HG02678 (cell line): Measurements from ENCODE around the gene TDRD6.

Experiments used
- ATAC-seq: cut with Tn5 transposase; IDR thresholded peaks from one replicate; pipeline ENCODE4 v1.9.1; 2021; ENCODE audit warnings: mild to moderate bottlenecking, moderate library complexity; ENCODE audit not compliant: unreplicated experiment

Gene TDRD6

GRCh38 chr6:46688117-46688965, 656 bp downstream of the TDRD6 start:
- no peak for ATAC-seq

- ATAC-seq = no peak
Observed at GRCh38 chr6:46688966-46689335, 1.3 kb downstream of the TDRD6 start.

GRCh38 chr6:46689657-46690056, 2.0 kb downstream of the TDRD6 start:
- ATAC-seq = no peak

DNA sequence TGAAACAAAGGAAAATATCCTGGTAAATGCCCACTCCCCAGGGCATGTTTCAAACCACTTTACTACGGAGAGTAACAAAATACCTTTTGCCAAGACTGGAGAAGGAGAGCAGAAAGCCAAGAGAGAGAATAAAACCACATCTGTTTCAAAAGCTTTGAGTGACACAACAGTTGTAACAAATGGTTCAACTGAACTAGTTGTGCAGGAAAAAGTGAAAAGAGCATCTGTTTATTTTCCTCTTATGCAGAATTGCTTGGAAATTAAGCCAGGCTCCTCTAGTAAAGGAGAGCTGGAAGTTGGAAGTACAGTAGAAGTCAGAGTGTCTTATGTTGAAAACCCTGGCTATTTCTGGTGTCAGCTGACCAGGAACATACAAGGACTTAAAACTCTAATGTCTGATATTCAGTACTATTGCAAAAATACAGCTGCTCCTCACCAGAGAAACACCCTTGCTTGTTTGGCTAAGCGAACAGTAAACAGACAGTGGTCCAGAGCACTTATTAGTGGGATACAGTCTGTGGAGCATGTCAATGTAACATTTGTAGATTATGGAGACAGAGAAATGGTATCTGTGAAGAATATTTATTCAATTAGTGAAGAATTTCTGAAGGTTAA, 2.6 kb downstream of the TDRD6 start:
- no peak for ATAC-seq

GRCh38 chr6:46690911-46691451, 3.3 kb downstream of the TDRD6 start:
- ATAC-seq = no peak

DNA sequence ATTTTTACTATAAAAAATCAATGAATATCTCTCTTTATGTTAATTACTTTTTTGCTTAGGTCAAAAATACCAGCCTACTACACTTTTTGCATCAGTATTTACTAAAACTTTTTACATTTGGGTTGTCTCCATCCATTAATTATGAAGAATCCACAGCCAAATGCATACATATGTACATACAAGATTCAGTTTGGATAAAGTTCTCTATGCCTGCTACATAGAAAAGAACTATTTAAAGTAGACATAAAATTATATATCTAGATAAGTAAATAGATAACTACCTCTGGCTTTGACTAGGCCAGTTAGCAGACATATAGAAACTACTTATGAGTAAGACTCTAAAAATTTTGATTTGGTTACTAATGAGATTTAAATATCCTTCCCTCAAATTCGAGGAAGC, 12.3 kb downstream of the TDRD6 start:
- no peak for ATAC-seq

DNA sequence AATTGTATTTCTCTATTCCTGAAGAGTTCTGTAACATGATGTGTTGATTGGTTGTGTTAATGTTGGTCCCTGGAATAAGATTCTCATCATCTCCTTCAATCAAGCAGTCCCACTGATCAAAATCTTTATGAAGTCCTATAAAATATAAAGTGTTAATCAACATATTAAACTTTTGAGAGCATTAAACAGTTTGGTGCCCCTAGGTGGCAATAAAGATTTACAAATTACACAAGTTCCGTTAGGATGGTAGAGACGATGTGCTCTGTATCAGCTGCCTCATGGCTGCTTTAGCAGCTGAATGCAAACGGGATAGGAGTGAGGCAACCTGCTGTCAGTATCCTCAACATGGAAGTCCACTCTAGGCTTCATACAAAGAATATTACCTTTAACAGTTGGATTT, 16.9 kb downstream of the TDRD6 start:
- ATAC-seq = no peak

DNA sequence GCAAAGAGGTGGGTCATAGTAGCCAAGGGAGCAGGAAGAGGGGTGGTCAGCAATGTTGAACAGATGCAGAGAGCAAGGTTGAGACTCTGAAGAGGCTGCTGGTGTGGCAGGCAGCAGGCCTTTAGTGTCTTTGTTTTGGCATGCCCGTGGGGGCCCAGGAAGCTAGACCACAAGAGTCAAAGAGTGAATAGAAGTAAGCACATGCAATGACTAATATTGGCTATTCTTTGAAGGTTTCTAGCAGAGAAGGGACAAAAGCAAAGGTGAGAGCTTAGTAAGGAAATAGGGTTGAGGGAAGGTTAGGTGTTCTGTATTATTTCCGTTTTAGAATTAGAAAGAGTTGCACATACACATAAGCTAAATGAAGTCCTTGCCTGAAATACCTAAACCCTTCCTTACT, 18.8 kb downstream of the TDRD6 start:
- ATAC-seq = no peak

GRCh38 chr6:46711491-46711890, 23.8 kb downstream of the TDRD6 start:
- ATAC-seq = no peak

- ATAC-seq = no peak
Observed at GRCh38 chr6:46715141-46715540, 27.5 kb downstream of the TDRD6 start.

DNA sequence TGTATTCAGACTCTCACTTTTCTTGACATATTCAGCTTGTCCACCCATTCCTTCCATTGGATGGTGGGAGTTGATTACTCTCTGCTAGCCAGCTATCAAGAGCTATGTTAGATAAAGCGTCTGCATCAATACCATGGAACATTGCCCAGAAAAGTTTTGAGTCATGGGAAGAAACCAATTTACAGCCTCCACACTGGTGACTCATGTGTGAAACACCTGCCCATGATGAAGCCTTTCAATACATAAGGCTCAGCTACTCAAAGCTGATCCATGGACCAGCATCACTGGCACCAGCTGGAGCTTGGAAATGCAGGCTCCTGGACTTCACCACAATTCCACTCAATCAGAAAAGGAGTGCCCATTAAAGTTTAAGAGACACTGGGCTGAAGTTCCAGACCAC, 31.4 kb downstream of the TDRD6 start:
- no peak for ATAC-seq

DNA sequence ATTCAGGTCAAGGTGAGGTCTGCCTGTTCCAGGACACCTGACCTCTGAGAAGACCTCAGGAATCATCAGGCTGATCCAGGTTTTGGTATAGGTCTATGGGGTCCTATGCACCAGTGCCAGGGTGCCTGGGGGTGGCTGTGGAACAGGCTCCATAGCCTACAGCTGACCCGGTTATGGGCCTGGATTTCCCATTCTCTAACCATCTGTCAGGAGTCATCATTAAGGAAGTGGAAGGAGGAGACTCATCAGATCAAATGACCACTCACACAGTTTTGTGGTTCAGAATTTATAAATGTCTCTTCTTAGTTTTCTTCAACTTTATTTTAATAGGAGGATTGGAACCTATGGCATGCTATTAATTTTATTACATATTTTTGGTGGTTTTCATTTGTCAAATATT, 32.7 kb downstream of the TDRD6 start:
- no peak for ATAC-seq

GRCh38 chr6:46729787-46730326, 42.2 kb downstream of the TDRD6 start:
- no peak for ATAC-seq

- no peak for ATAC-seq
Observed at GRCh38 chr6:46730921-46731461, 43.3 kb downstream of the TDRD6 start.

DNA sequence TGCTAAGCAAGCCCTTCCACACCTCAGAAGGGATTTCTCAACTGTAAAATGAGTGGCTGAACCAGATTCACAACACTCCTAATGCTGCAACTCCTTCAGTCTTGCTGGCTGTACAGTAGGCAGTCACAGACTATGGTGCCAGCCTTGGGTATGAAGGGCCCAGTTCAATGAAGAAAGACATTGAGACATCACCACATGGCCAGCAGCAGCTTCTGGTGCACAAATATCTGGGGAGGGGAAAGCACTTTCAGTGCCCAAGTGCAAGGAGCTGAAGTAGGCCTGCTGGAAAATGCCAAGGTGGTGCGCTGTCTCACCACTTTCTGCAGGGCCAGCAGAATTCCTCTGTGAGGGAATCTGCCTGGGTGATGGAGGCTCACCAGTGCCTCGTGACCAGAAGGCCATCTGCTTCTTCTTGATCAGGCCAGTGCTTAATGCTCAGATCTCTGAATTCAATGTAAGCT, 45.7 kb downstream of the TDRD6 start:
- ATAC-seq = no peak

GRCh38 chr6:46734867-46735719, 47.4 kb downstream of the TDRD6 start, which contains the start of gene PLA2G7:
PLA2G7 (minus strand) TSS chr6:46735375; CDS start chr6:46722891, 12,484 bp downstream.
- ATAC-seq = no peak

DNA sequence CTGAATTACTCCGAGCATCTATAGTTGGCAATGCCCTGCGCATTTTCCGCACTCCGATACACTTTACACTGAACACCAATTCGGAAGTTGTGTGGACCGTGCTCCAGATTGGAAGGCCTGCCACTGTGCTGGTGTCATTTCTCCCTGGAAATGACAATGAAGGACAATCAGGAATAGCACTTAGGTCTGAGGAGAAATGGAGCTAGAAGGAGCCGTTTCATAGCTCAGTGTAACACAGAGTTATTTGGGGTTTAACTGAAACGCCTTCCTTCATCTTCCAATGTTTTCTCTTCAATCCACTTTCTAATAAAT, 48.0 kb downstream of the TDRD6 start:
- no peak for ATAC-seq

DNA sequence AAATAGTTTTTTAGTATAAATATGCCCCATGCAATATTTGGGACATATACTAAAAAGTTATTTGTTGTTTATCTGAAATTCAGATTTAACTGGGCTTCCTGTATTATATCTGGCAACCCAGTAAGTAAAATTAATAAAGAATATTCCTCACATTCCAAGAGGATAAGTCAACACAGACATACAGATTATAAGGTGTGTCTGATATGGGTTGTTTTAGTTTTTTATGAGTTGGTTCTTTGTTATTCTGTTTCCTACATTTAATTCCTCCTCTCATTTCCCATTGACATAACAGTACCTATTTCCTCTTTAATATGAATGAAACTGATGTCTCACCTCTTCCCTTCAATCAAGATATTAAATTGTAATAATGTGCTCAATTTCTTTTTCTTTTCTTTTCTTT, 49.2 kb downstream of the TDRD6 start:
- ATAC-seq = no peak

DNA sequence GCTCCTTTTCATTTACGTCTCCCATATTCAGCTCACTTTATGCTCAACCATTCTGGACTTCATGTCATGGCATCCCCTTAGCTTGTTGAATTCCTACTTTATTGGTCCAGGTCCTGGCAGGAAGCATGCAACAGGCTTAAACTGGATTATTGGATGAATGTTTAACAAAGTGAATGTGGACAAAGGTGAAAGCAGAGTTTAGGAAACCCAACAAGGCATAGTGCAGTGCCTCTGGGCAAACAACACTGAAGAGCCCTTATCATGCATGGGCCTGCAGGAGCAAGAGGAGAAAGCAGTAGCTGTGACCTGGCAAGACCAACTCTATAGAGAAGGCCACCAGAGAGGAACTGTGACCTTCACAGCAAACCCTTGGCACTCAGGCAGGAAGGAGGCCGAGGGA, 53.8 kb downstream of the TDRD6 start:
- no peak for ATAC-seq

GRCh38 chr6:46741910-46742309, 54.2 kb downstream of the TDRD6 start:
- ATAC-seq = no peak
